RWPE2 (cell line): Measurements from ENCODE around the gene DNAH14.
"Not testable (repeated sequence)": the region's sequence is repeated elsewhere in the genome, so short reads cannot be mapped to it uniquely, and the experiment has no call there.

Source experiments
- ATAC-seq: fragments of 200-7000 bp; cut with Tn5 transposase; 3 replicates; pipeline ENCODE4 v1.9.1; 2021; ENCODE audit warnings: low read depth
- DNase-seq: peaks from one replicate; pipeline ENCODE4 v3.0.0-alpha.2; 2020; ENCODE audit warnings: low spot score
- H3K27ac ChIP-seq: fragments of 450-650 bp; 2 replicates; pipeline ENCODE4 v1.5.1; 2017; ENCODE audit warnings: mild to moderate bottlenecking; ENCODE audit not compliant: poor library complexity, severe bottlenecking
- H3K27me3 ChIP-seq: fragments of 250-450 bp; sonication (Bioruptor Pico); 2 replicates; pipeline ENCODE4 v1.5.1; 2021; ENCODE audit warnings: mild to moderate bottlenecking, moderate library complexity; ENCODE audit not compliant: insufficient read depth, poor library complexity, severe bottlenecking
- H3K36me3 ChIP-seq: fragments of 250-450 bp; sonication (Bioruptor Pico); 2 replicates; pipeline ENCODE4 v1.5.1; 2020; ENCODE audit warnings: low read depth, mild to moderate bottlenecking, moderate library complexity
- H3K4me1 ChIP-seq: fragments of 250-450 bp; sonication (Bioruptor Pico); 2 replicates; pipeline ENCODE4 v1.5.1; 2021; ENCODE audit warnings: mild to moderate bottlenecking, moderate library complexity; ENCODE audit not compliant: insufficient read depth, poor library complexity, severe bottlenecking
- H3K4me3 ChIP-seq: fragments of 250-450 bp; sonication (Bioruptor Pico); 2 replicates; pipeline ENCODE4 v1.5.1; 2021; ENCODE audit warnings: mild to moderate bottlenecking, moderate library complexity; ENCODE audit not compliant: severe bottlenecking
- H3K9me3 ChIP-seq: fragments of 250-450 bp; sonication (Bioruptor Pico); 2 replicates; pipeline ENCODE4 v1.5.1; 2021; ENCODE audit warnings: mild to moderate bottlenecking, moderate library complexity; ENCODE audit not compliant: severe bottlenecking
- TF ChIP-seq, protein P1 (sequence below): fragments of 450-650 bp; IDR thresholded peaks from one replicate; pipeline ENCODE4 v1.5.1; 2017; ENCODE audit warnings: mild to moderate bottlenecking, moderate library complexity; ENCODE audit not compliant: poor library complexity, severe bottlenecking

The DNAH14 gene

DNA sequence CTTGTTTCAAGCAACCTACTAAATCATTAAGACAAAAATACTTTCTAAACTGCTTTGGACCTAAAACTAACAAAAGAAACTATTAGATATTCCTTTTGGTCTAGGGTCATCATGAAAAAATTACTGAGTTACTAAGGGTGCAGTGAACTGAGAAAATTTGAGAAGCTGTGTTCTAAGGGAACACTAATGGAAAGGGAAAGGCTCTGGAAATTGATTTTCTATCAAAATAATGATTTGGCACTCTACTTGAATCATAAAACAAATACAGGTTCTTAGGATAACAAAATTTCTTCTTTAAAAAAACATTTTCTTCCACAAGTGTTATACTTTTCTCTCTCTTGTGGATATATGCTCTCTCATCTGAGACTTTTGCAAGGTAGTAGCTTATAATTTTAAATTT, 213.5 kb downstream of the DNAH14 start:
- no peaks in the 10 kb centered on the region for H3K36me3 ChIP-seq
- H3K27me3 ChIP-seq = no peaks in the 10 kb centered on the region
- ATAC-seq (no peak), DNase-seq (no peak)
- TF ChIP-seq, protein P1, sequence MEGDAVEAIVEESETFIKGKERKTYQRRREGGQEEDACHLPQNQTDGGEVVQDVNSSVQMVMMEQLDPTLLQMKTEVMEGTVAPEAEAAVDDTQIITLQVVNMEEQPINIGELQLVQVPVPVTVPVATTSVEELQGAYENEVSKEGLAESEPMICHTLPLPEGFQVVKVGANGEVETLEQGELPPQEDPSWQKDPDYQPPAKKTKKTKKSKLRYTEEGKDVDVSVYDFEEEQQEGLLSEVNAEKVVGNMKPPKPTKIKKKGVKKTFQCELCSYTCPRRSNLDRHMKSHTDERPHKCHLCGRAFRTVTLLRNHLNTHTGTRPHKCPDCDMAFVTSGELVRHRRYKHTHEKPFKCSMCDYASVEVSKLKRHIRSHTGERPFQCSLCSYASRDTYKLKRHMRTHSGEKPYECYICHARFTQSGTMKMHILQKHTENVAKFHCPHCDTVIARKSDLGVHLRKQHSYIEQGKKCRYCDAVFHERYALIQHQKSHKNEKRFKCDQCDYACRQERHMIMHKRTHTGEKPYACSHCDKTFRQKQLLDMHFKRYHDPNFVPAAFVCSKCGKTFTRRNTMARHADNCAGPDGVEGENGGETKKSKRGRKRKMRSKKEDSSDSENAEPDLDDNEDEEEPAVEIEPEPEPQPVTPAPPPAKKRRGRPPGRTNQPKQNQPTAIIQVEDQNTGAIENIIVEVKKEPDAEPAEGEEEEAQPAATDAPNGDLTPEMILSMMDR = no peak
- no peak overlapping the region for H3K27ac ChIP-seq
- no peak overlapping the region for H3K4me3 ChIP-seq
- no peaks in the 10 kb centered on the region for H3K4me1 ChIP-seq
- no peaks in the 10 kb centered on the region for H3K9me3 ChIP-seq

DNA sequence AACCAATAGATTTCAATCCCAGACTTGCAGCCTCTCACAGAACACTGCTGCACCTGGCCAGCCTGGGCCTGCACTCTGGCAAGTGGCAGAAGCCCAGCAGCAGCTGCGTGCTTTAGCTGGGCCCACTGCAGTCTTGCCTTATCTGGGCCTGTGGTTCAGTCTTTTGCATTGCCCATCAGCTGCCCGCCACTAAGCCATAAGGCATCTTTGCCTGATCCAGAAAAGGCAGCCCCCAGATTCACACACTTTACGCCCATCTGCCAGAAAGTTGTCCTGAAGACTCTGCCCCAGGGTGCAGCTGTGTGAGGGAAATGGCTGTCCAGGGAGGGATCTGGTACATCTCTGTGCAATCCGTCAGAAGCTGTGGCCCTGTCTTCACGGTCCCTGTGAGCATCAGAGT, 217.0 kb downstream of the DNAH14 start:
- Histone ChIP-seq H3K9me3 (no peaks in the 10 kb centered on the region), H3K27ac (no peak overlapping the region), H3K36me3 (no peaks in the 10 kb centered on the region), H3K27me3 (no peaks in the 10 kb centered on the region), H3K4me3 (no peak overlapping the region), H3K4me1 (no peaks in the 10 kb centered on the region)
- TF ChIP-seq, protein P1 = no peak
- no peak for DNase-seq
- no peak for ATAC-seq

DNA sequence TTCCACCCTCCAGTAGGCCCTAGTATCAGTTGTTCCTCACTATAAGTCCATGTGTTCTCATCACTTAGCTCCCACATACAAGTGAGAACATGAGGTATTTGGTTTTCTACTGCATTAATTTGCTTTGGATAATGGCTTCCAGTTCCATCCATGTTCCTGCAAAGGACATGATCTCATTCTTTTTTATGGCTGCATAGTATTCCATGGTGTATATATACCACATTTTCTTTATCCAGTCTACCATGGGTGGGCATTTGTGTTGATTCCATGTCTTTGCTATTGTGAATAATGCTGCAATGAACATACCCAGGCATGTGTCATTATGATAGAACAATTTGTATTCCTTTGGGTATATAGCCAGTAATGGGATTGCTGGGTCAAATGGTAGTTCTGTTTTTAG, 218.3 kb downstream of the DNAH14 start:
- not testable (repeated sequence) for ATAC-seq, DNase-seq, H3K27ac ChIP-seq, H3K27me3 ChIP-seq, H3K4me1 ChIP-seq, H3K36me3 ChIP-seq, H3K4me3 ChIP-seq, H3K9me3 ChIP-seq

DNA sequence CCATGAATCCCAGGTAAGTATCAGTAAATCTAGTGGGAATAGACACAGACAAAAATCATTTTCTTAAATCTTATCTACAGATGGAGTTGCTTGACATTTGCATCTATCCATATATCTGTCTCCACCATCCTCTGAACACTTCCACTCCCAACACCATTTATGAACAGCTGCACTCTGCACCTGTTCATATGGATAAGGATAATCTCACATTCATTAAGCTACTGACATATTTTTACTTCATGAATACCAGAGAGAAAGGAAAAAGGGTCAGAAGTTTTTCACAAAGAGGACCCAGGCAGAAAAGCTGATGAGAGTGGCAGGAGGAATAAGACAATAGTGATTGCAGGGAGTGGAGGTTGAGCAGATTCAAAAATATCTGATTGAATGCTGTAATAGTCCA, 222.6 kb downstream of the DNAH14 start:
- no peak overlapping the region for H3K27ac ChIP-seq
- no peak overlapping the region for H3K4me3 ChIP-seq
- no peak for DNase-seq
- H3K4me1 ChIP-seq = no peaks in the 10 kb centered on the region
- no peak for ATAC-seq
- H3K36me3 ChIP-seq = no peaks in the 10 kb centered on the region
- TF ChIP-seq, protein P1 = no peak
- H3K27me3 ChIP-seq = no peaks in the 10 kb centered on the region
- no peaks in the 10 kb centered on the region for H3K9me3 ChIP-seq

DNA sequence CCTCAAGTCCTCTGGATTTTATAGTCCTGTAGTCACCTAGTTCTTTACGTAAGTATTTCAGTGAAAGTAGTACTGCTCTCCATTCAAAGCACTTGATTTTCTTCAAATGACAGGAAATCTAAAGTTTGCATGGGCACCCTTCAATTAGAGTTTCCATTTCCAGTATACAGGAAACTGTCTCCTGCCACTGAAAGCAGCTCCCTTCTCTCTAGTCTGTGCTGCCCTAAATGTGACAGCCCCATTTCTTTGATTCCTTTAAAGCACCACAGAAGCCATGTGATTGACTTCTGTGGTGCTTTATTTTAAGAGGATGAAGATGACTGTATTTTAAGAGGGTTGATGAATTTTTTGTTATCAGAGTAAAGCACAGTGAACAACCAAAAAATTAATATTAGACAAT, 226.1 kb downstream of the DNAH14 start:
- H3K4me1 ChIP-seq = no peaks in the 10 kb centered on the region
- no peak overlapping the region for H3K27ac ChIP-seq
- H3K36me3 ChIP-seq = no peaks in the 10 kb centered on the region
- TF ChIP-seq, protein P1 = no peak
- no peaks in the 10 kb centered on the region for H3K9me3 ChIP-seq
- ATAC-seq (no peak), DNase-seq (no peak)
- no peaks in the 10 kb centered on the region for H3K27me3 ChIP-seq
- H3K4me3 ChIP-seq = no peak overlapping the region

DNA sequence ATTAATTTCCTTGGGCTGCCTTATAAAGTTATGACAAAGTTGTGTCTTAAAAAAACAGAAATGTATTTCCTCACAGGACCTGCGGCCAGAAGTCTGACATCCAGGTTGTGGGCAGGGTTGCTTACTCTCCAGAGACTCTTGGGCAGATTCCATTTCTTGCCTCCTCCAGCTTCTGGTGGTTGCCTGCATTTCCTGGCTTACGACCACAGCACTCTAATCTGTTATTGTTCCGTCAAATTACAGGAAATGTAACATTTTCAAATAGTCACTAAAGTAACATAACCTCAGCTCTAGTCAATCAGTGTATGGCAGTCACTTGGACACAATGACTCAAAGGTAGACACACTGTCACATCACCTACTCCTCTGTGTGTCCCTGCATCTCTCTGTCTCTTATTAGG, 226.8 kb downstream of the DNAH14 start:
- H3K4me3 ChIP-seq = no peak overlapping the region
- DNase-seq (no peak), ATAC-seq (no peak)
- TF ChIP-seq, protein P1 = no peak
- no peaks in the 10 kb centered on the region for H3K27me3 ChIP-seq
- H3K9me3 ChIP-seq = no peaks in the 10 kb centered on the region
- no peaks in the 10 kb centered on the region for H3K4me1 ChIP-seq
- no peak overlapping the region for H3K27ac ChIP-seq
- H3K36me3 ChIP-seq = no peaks in the 10 kb centered on the region
